ENCODE measurements around the gene TBX21. TPM values are rescaled to one million over a fixed set of nuclear protein-coding genes. Genes with fewer than 3 reads are reported as not detected.
"Not testable (repeated sequence)": the region's sequence is repeated elsewhere in the genome, so short reads cannot be mapped to it uniquely, and the experiment has no call there.

The TBX21 gene
- total RNA-seq, 2 experiments from 2014 or later, result 10.6 to 12.3 TPM

DNA sequence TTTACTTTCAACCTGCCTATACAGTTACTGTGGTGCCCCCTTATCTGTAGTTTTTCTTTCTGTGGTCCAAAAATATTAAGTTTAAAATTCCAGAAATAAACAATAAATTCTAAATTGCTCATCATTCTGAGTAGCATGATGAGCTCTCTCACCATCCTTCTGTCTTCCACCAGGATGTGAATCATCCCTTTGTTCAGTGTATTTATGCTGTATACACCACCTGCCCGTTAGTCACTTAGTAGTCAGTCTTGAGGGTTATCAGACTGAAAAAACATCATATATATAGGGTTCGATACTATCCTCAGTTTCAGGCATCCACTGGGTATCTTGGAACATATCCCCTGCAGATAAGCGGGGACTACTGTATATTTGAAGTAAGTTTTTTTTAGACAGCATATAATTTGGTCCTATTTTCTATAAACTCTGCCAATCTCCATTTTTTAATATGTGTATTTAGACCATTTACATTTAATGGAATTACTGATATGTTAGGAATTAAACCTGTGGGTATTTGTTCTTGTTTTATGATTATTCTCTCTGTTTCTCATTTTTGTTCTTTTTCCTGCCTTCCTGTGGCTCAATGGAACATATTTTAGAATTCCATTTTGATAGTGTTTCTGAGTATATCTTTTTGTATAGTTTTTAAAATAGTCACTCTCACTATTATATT, 31.0 kb downstream of the TBX21 start:
- Mint-ChIP-seq H3K27ac (no peak overlapping the region), H3K36me3 (ENCODE audit: low read depth) (no peaks in the 10 kb centered on the region), H3K27me3 (peaks cover 49% of the 10 kb centered on the region), H3K4me3 (no peak overlapping the region), H3K9me3 (no peaks in the 10 kb centered on the region), H3K4me1 (ENCODE audit: low read depth) (no peaks in the 10 kb centered on the region)
- Histone ChIP-seq H3K9me3 (ENCODE audit: control insufficient read depth in 1 of 2, insufficient read depth in 1 of 2, low read length in 2 of 2) (peaks cover 10 to 12% of the 10 kb centered on the region in 2 experiments), H3K4me3 (ENCODE audit: low read length) (no peak overlapping the region), H3K4me1 (ENCODE audit: insufficient read depth, low read length) (peaks cover 7% of the 10 kb centered on the region), H3K27ac (ENCODE audit: low read depth in 1 of 2, low read length in 2 of 2) (no peak overlapping the region), H3K27me3 (ENCODE audit: control insufficient read depth in 1 of 2, insufficient read depth in 2 of 2, low read length in 2 of 2) (no peaks in the 10 kb centered on the region), H3K36me3 (ENCODE audit: insufficient read depth, low read length) (no peaks in the 10 kb centered on the region)
- DNase-seq (no peak), ATAC-seq (ENCODE audit: poor library complexity) (no peak)
- CTCF ChIA-PET, result interaction anchor here (0.6 to 1.4 kb wide), 2 partner anchors 31 to 650 kb away, joined by 3 read pairs; partner anchors contain the start of gene TBX21
- POLR2A ChIA-PET, result no interaction called here
- intact Hi-C loops (cut with DNase I, micrococcal nuclease), result no loop called here
- TF ChIP-seq CTCF (IDR thresholded peaks at IDR 0.05), result no peak

GRCh38 chr17:47773649-47774048, 40.6 kb downstream of the TBX21 start:
- H3K4me1 Mint-ChIP-seq (ENCODE audit: low read depth); H3K36me3 Mint-ChIP-seq (ENCODE audit: low read depth); CTCF ChIA-PET; H3K4me3 Mint-ChIP-seq; H3K4me3 ChIP-seq (ENCODE audit: low read length); H3K36me3 ChIP-seq (ENCODE audit: insufficient read depth, low read length); H3K4me1 ChIP-seq (ENCODE audit: insufficient read depth, low read length); intact Hi-C loops (cut with DNase I, micrococcal nuclease); H3K9me3 Mint-ChIP-seq; H3K27ac ChIP-seq (ENCODE audit: low read depth in 1 of 2, low read length in 2 of 2); ATAC-seq (ENCODE audit: poor library complexity); POLR2A ChIA-PET; H3K27ac Mint-ChIP-seq: not testable (repeated sequence)
- Histone ChIP-seq H3K27me3 (ENCODE audit: control insufficient read depth in 1 of 2, insufficient read depth in 2 of 2, low read length in 2 of 2) (peaks cover 19 to 27% of the 10 kb centered on the region in 2 experiments), H3K9me3 (ENCODE audit: control insufficient read depth in 1 of 2, insufficient read depth in 1 of 2, low read length in 2 of 2) (peaks cover 0 to 14% of the 10 kb centered on the region in 2 experiments)
- peak in 2 of 14 experiments; percentile 17 to 22 for DNase-seq
- peaks cover 72% of the 10 kb centered on the region for H3K27me3 Mint-ChIP-seq

- Histone ChIP-seq H3K27me3 (ENCODE audit: control insufficient read depth in 1 of 2, insufficient read depth in 2 of 2, low read length in 2 of 2) (peaks cover 19 to 27% of the 10 kb centered on the region in 2 experiments), H3K4me1 (ENCODE audit: insufficient read depth, low read length) (peaks cover 4% of the 10 kb centered on the region), H3K9me3 (ENCODE audit: control insufficient read depth in 1 of 2, insufficient read depth in 1 of 2, low read length in 2 of 2) (peaks cover 0 to 14% of the 10 kb centered on the region in 2 experiments), H3K36me3 (ENCODE audit: insufficient read depth, low read length) (no peaks in the 10 kb centered on the region), H3K4me3 (ENCODE audit: low read length) (no peak overlapping the region), H3K27ac (ENCODE audit: low read depth in 1 of 2, low read length in 2 of 2) (no peak overlapping the region)
- no peak for TF ChIP-seq CTCF (IDR thresholded peaks at IDR 0.05)
- Mint-ChIP-seq H3K4me3 (no peak overlapping the region), H3K27me3 (peaks cover 70% of the 10 kb centered on the region), H3K36me3 (ENCODE audit: low read depth) (no peaks in the 10 kb centered on the region), H3K9me3 (peaks cover 2% of the 10 kb centered on the region), H3K4me1 (ENCODE audit: low read depth) (peaks cover 4% of the 10 kb centered on the region), H3K27ac (no peak overlapping the region)
- intact Hi-C loops (cut with DNase I, micrococcal nuclease), result no loop called here
- DNase-seq, result no peak
- no peak for ATAC-seq (ENCODE audit: poor library complexity)
- CTCF ChIA-PET, result no interaction called here
- POLR2A ChIA-PET, result no interaction called here
Measured at GRCh38 chr17:47774331-47774730, 41.3 kb downstream of the TBX21 start.

Measured in CD4-positive, alpha-beta T cell (primary cell).